Middle frontal gyrus (tissue), 1 donor: Measurements from ENCODE around the gene ELOVL6.
"Not testable (repeated sequence)": the region's sequence is repeated elsewhere in the genome, so short reads cannot be mapped to it uniquely, and the experiment has no call there.

ENCODE experiments used
- DNase-seq: peaks from one replicate; pipeline ENCODE4 v3.0.0-alpha.2; 2015; ENCODE audit warnings: low spot score; ENCODE audit errors: extremely low spot score

Gene ELOVL6

GRCh38 chr4:110198435-110199416, at the start of gene ELOVL6:
Gene ELOVL6, minus strand, starts transcription at chr4:110198615. Its CDS starts 280 bp downstream, at chr4:110198335.
- peak; percentile 57 for DNase-seq

DNA sequence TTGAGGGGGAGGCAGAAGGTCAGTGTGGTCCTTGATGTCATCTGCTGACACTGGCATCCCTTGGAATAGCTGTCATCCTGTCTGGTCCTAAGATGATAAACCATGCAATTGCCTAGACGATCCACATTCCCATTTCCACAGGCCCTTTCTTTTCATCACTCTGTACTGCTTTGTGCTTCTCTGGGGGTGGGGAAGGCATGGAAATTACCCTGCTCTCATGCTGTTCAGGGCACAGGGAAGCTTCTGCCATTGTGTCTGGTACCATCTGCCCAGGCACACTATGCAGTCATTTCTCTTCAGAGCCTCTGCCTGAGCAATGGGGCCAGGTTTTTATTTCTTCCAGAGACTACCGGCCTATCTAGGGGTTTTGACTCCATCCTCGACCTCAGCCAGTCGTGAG, 49.7 kb upstream of the ELOVL6 start:
- DNase-seq = no peak

GRCh38 chr4:110247591-110247990, 49.2 kb upstream of the ELOVL6 start:
- DNase-seq = no peak

DNA sequence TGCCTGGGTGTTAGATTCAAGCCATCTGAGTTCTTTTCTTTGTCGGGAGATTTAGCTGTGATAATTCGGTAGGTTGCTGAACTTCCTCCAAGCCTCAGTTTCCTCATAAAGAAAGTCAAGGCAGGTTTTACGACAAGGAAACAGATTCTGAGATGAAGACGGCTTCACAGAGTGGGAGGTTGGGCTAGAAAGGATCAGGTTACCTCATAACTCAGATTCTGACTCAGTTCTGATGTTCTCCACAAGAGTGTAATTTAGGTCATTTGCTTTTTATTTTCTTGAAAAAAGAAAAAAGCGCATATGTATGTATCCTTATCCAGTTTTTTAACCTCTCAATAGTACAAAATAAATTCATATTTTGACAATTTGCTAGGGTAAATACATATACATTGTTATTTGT, 47.2 kb upstream of the ELOVL6 start:
- DNase-seq = no peak

GRCh38 chr4:110236324-110236723, 37.9 kb upstream of the ELOVL6 start:
- DNase-seq = no peak

GRCh38 chr4:110233581-110233980, 35.2 kb upstream of the ELOVL6 start:
- DNase-seq = not testable (repeated sequence)

DNA sequence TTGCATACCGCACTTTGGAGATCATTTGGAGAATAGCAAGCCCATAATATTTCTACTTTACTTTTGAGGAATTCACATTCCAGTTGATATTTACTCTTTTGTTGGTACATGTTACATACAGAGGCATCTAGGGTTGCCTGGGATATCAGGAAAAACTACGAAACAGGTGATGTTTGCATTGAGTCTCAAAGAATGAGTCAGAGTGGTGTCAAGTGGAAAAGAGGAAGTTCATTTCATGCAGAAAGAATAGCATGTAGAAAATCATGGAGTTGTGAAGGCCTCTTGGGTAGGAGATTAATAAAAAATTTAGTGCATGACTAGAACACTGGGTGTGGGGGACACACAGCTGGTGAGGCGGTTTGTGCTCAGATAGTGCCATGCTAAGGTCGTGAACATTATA, 33.5 kb upstream of the ELOVL6 start:
- DNase-seq = no peak

GRCh38 chr4:110229266-110229665, 30.9 kb upstream of the ELOVL6 start:
- DNase-seq = no peak

GRCh38 chr4:110224812-110225211, 26.4 kb upstream of the ELOVL6 start:
- DNase-seq = no peak

DNA sequence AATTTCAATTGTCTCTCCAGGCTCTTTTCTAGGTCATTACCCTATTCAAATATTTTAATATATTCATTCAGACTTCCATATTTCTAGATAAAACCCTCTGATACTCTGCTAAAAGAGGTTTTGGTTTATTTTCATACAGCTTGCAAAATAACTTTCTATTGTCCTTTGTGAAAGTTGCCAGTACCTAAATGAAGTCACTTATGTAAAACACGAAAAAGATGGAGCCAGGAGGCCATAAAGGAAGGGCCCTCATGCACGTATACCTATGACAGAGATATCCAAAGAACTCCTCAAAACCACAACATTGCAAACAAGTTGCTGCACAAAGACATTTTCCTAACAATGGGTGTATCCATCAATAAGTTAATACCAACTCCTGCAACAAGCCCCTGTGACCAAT, 25.7 kb upstream of the ELOVL6 start:
- no peak for DNase-seq

GRCh38 chr4:110218935-110219334, 20.5 kb upstream of the ELOVL6 start:
- not testable (repeated sequence) for DNase-seq

- DNase-seq = not testable (repeated sequence)
Measured at GRCh38 chr4:110217181-110217580, 18.8 kb upstream of the ELOVL6 start.

DNA sequence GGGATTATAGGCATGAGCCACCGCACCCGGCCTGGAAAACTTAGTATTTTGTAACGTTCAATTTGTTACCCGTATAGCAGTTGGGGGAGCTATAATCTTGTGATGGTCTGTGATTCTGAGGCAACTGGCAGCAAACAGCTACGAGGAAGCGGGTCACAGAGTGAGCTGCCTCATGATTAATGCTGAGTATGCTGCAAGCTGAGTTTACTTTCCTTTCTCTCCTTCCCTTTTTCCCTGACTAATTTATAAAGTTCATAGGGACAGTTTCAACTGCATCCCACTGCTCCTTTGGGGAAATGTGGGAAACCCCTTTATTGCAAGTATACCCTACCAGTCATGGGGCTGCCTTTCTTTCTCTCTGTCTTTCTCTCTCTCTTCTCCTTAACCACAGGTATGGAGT, 17.7 kb upstream of the ELOVL6 start:
- DNase-seq = no peak

DNA sequence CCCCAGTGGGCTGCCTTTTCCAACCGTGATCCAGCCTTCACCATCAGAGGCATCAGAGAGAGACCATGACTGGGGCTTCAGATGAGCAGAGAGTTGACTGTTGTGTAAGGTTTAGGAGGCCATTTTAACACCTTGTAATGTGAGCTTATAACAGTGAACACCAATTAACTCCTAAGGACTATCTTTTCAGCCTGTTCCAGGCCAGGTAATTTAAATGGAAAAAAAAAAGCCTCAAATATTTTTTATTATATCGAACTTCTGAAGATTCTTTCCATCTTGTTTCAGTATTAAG, 13.3 kb upstream of the ELOVL6 start:
- DNase-seq = no peak

GRCh38 chr4:110211007-110211769, 12.8 kb upstream of the ELOVL6 start:
- no peak for DNase-seq

DNA sequence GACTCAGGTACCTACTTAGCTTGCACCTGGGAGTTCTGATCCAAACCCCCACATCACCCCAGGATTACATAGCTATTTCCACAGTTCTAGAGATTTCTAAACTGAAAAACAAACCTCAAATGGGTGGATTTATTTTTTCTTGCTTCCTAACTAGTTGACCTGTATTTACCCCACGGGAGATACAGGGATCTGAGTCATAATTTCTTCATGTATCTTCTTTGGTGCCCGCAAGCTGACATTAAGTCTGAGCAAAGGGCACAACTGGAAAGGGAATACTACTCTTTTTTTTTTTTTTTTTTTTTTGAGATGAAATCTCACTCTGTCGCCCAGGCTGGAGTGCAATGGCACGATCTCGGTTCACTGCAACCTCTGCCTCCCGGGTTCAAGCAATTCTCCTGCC, 10.0 kb upstream of the ELOVL6 start:
- DNase-seq = no peak

GRCh38 chr4:110207233-110207632, 8.8 kb upstream of the ELOVL6 start:
- no peak for DNase-seq

- DNase-seq = no peak
Measured at GRCh38 chr4:110202024-110202423, 3.6 kb upstream of the ELOVL6 start.

DNA sequence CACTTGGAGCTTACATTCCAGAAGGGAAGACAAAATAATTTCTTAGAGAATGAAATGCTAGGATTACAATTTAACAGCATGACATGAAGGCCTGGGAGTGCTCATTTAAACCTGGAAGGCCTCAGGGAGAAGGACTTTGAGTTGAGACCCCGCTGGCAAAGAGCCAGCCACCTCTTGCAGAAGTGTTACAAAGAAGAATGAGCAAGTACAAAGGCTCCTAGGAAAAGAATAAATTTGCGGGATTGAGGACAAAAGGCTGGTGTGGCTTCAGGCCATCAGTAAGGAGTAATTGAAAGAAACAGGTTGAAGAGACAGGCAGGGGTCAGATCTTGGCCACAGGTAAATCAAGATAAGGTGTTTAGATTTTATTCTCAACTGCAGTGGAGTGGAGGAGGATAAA, 3.1 kb upstream of the ELOVL6 start:
- DNase-seq = no peak

DNA sequence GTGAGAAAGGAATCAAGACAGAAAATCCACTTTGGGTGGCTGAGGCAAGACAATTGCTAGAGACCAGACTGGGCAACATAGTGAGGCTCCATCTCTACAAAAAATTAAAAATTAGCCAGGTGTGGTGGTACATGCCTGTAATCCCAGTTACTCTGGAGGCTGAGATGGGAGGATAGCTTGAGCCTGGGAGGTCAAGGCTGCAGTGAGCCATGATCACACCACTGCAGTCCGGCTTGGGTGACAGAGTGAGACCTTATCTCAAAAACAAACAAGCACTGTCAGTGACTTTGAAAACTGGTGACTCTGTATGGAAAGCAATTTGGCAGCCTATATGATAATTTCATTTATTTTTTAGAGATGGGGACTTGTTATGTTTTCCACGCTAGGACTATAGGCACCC, 2.3 kb upstream of the ELOVL6 start:
- no peak for DNase-seq

GRCh38 chr4:110198049-110198434, 373 bp downstream of the ELOVL6 start:
- no peak for DNase-seq

DNA sequence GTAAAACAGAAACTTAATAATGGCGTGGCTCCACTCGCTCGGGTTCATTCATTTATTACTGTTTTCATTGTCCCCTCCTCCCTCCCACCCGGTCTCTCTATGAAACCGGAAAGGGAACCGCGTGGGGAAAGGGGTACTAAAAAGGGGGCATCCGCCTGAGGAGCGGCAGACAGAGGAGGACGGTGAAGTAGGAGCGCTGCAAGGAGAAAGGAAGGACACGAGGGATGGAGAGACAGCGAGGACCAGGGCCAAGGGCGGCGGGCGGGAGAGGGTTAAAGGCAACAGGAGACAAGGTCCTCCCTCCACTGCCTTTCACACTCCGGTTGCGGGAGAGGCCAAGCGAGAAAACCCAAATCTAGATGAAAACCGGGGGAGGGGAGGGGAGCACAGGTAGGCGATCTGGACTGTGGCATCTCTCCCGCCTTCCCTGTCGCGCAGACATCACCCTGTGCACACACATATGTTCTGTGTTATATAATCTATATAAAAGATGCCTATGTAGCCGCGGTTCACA, 829 bp downstream of the ELOVL6 start:
- DNase-seq = peak; percentile 9
